B cell (primary cell): ENCODE measurements around the gene COQ7. TPM values are rescaled to one million over a fixed set of nuclear protein-coding genes. Genes with fewer than 3 reads are reported as not detected.

Experiments
- ATAC-seq: fragments of 200-7000 bp; cut with Tn5 transposase; one replicate; pipeline ENCODE4 v1.10.0; 2021; ENCODE audit warnings: low read depth, mild to moderate bottlenecking, moderate number of reproducible peaks, moderate library complexity
- CTCF ChIA-PET: fragments of 350-600 bp; sonication (Branson Sonifier 250); formaldehyde crosslinking; loops from one replicate; lab custom pipeline; 2021; ENCODE audit warnings: antibody characterized with exemption, inconsistent platforms; lab: Charles Lee
- POLR2A ChIA-PET: fragments of 350-600 bp; sonication (Branson Sonifier 250); formaldehyde crosslinking; loops from one replicate; lab custom pipeline; 2021; ENCODE audit warnings: antibody characterized with exemption; lab: Charles Lee
- DNase-seq: peaks from one replicate; pipeline ENCODE4 v3.0.0; 2013
- H2AFZ ChIP-seq: 2 replicates; pipeline ENCODE4 v1.6.1; 2012; ENCODE audit warnings: mild to moderate bottlenecking, low read depth, low read length; ENCODE audit not compliant: insufficient read depth, poor library complexity, severe bottlenecking
- H3K27ac ChIP-seq, 2 donors: 1 replicate in 1 of 2; 2 replicates in 1 of 2; pipeline ENCODE4 v1.5.1; 2012 to 2013; ENCODE audit warnings: low read length in 2 of 2, mild to moderate bottlenecking in 2 of 2, moderate library complexity in 1 of 2
- H3K27me3 ChIP-seq, 4 experiments: fragments of 200-600 bp in 1 of 4; sonication (generic) in 1 of 4; replicated peaks in 1 of 4; 1 replicate in 2 of 4; 2 replicates in 2 of 4; pipeline versions ENCODE4 v1.6.1 to v1.7.0; 2013 to 2016; ENCODE audit warnings: low read length in 3 of 4, mild to moderate bottlenecking in 2 of 4, mixed read lengths in 1 of 4, moderate library complexity in 1 of 4; ENCODE audit not compliant: insufficient read depth in 4 of 4, control insufficient read depth in 3 of 4; ENCODE audit errors: control extremely low read depth in 1 of 4
- H3K36me3 ChIP-seq, 2 experiments: replicated peaks in 1 of 2; 1 replicate in 1 of 2; 2 replicates in 1 of 2; pipeline versions ENCODE4 v1.6.1 to v1.7.1; 2013; ENCODE audit warnings: low read length in 1 of 2; ENCODE audit not compliant: insufficient read depth in 2 of 2, control insufficient read depth in 1 of 2; ENCODE audit errors: control extremely low read depth in 1 of 2, extremely low read depth in 1 of 2
- H3K4me1 ChIP-seq, 2 donors: fragments of 200-600 bp in 1 of 2; sonication (generic) in 1 of 2; 1 replicate in 1 of 2; 2 replicates in 1 of 2; pipeline versions ENCODE4 v1.5.1 to v1.6.1; 2013 to 2017; ENCODE audit warnings: low read length in 2 of 2; ENCODE audit not compliant: control insufficient read depth in 2 of 2, insufficient read depth in 2 of 2
- H3K4me2 ChIP-seq: replicated peaks from 2 replicates; pipeline ENCODE3; 2012; ENCODE audit warnings: mild to moderate bottlenecking, low read depth, low read length; ENCODE audit not compliant: poor library complexity, severe bottlenecking
- H3K4me3 ChIP-seq, 5 experiments: fragments of 200-600 bp in 1 of 5; sonication (generic) in 1 of 5; 1 replicate in 3 of 5; 2 replicates in 2 of 5; pipeline versions ENCODE4 v1.5.1 to v1.7.0; 2011 to 2016; ENCODE audit warnings: low read length in 4 of 5, mild to moderate bottlenecking in 4 of 5, low read depth in 2 of 5, control low read depth in 1 of 5, moderate library complexity in 1 of 5; ENCODE audit not compliant: insufficient read depth in 1 of 5; ENCODE audit errors: control extremely low read depth in 1 of 5, extremely low read depth in 1 of 5
- H3K79me2 ChIP-seq: fragments of 200-600 bp; sonication (generic); one replicate; pipeline ENCODE4 v1.6.0; 2016; ENCODE audit warnings: low read length; ENCODE audit not compliant: control insufficient read depth, insufficient read depth
- H3K9ac ChIP-seq: fragments of 200-600 bp; sonication (generic); 2 replicates; pipeline ENCODE4 v1.6.1; 2017; ENCODE audit warnings: mild to moderate bottlenecking, low read length, moderate library complexity
- H3K9me3 ChIP-seq, 3 donors: one replicate each; pipeline versions ENCODE4 v1.6.1 to v1.7.1; 2013; ENCODE audit warnings: low read length in 2 of 3; ENCODE audit not compliant: control insufficient read depth in 2 of 3, insufficient read depth in 1 of 3; ENCODE audit errors: control extremely low read depth in 1 of 3
- H4K20me1 ChIP-seq: 2 replicates; pipeline ENCODE4 v1.6.0; 2012; ENCODE audit warnings: mild to moderate bottlenecking, low read length; ENCODE audit not compliant: insufficient read depth, control insufficient read depth, poor library complexity, severe bottlenecking
- H3K27ac Mint-ChIP-seq: one replicate; pipeline ENCODE4 v1.8.0; 2021; ENCODE audit warnings: mixed read lengths
- H3K27me3 Mint-ChIP-seq: one replicate; pipeline ENCODE4 v1.8.0; 2021; ENCODE audit warnings: mixed read lengths
- H3K4me1 Mint-ChIP-seq: one replicate; pipeline ENCODE4 v1.8.0; 2021; ENCODE audit warnings: mixed read lengths
- H3K4me3 Mint-ChIP-seq: one replicate; pipeline ENCODE4 v1.8.0; 2021; ENCODE audit warnings: mixed read lengths
- H3K9me3 Mint-ChIP-seq: one replicate; pipeline ENCODE4 v1.8.0; 2022; ENCODE audit warnings: mixed read lengths; ENCODE audit not compliant: insufficient read depth
- CTCF ChIP-seq: fragments of 200-600 bp; IDR thresholded peaks from one replicate; pipeline ENCODE4 v1.8.0; 2022; ENCODE audit warnings: antibody characterized with exemption, mild to moderate bottlenecking
- EZH2 ChIP-seq: IDR thresholded peaks from 2 replicates; pipeline ENCODE4 v1.6.1; 2012; ENCODE audit warnings: borderline replicate concordance, low read depth, mild to moderate bottlenecking, moderate library complexity, low read length; ENCODE audit not compliant: insufficient read depth, poor library complexity, severe bottlenecking
- WGBS: methylation state at CpG from one replicate; pipeline ENCODE4 v1.1.5; 2013; ENCODE audit warnings: missing lambda C conversion rate; ENCODE audit not compliant: insufficient coverage; 5-methylcytosine and 5-hydroxymethylcytosine counted together
- intact Hi-C: fragments of 100-400 bp; cut with micrococcal nuclease; formaldehyde crosslinking; loops from one replicate; pipeline ENCODE4 v1.10.0; 2022
- polyA plus RNA-seq: library from polyadenylated mRNA; depleted of rRNA; stranded (reverse); fragments of >200 nt; gene quantifications from 2 replicates; pipeline ENCODE4 v1.2.3, GENCODE V29; 2012
- total RNA-seq, 2 donors: library from RNA; stranded (reverse); fragments of 120-200 nt in 1 of 2; gene quantifications; 1 replicate in 1 of 2; 2 replicates in 1 of 2; pipeline versions ENCODE4 v1.2.3 to v1.2.4, GENCODE V29; 2013 to 2022

COQ7 gene
- total and polyA plus RNA-seq, 2 donors (not counting 1 experiment from before 2014, with no cell fraction given), result 8.1 to 19.4 TPM

- ATAC-seq, result no peak
These were observed 22.6 kb upstream of the COQ7 start for GRCh38 chr16:19044769-19045168.

GRCh38 chr16:19046062-19046461 lies 21.4 kb upstream of the COQ7 start:
- DNase-seq (no peak), ATAC-seq (no peak)
- H3K79me2 ChIP-seq, result no peaks in the 10 kb centered on the region
- H3K27ac ChIP-seq, result no peak overlapping the region
- H2AFZ ChIP-seq, result no peak overlapping the region
- Mint-ChIP-seq H3K4me3 (no peak overlapping the region), H3K9me3 (no peaks in the 10 kb centered on the region), H3K4me1 (no peaks in the 10 kb centered on the region), H3K27ac (no peak overlapping the region), H3K27me3 (peaks cover 6% of the 10 kb centered on the region)
- no peaks in the 10 kb centered on the region for H3K9me3 ChIP-seq
- no peaks in the 10 kb centered on the region for H3K36me3 ChIP-seq
- ChIA-PET POLR2A (no interaction called here), CTCF (no interaction called here)
- no peaks in the 10 kb centered on the region for H4K20me1 ChIP-seq
- WGBS, result 95% methylated on average over 2 of the region's 2 CpGs
- TF ChIP-seq CTCF (no peak), EZH2 (no peak)
- no peak overlapping the region for H3K9ac ChIP-seq
- H3K4me3 ChIP-seq, result no peak overlapping the region
- no peaks in the 10 kb centered on the region for H3K27me3 ChIP-seq
- intact Hi-C loops, result no loop called here
- no peak overlapping the region for H3K4me2 ChIP-seq
- no peaks in the 10 kb centered on the region for H3K4me1 ChIP-seq

More at GRCh38 chr16:19044769-19045168, 22.6 kb upstream of the COQ7 start:
- DNase-seq, result no peak
- TF ChIP-seq EZH2 (no peak), CTCF (no peak)
- H3K27ac ChIP-seq, result no peak overlapping the region
- Mint-ChIP-seq H3K4me3 (no peak overlapping the region), H3K27me3 (peaks cover 6% of the 10 kb centered on the region), H3K9me3 (no peaks in the 10 kb centered on the region), H3K4me1 (no peaks in the 10 kb centered on the region), H3K27ac (no peak overlapping the region)
- H3K9me3 ChIP-seq, result no peaks in the 10 kb centered on the region
- WGBS, result 95% methylated on average over 11 of the region's 11 CpGs
- H4K20me1 ChIP-seq, result no peaks in the 10 kb centered on the region
- no peak overlapping the region for H3K9ac ChIP-seq
- no peaks in the 10 kb centered on the region for H3K36me3 ChIP-seq
- no peaks in the 10 kb centered on the region for H3K27me3 ChIP-seq
- intact Hi-C loops, result no loop called here
- no peaks in the 10 kb centered on the region for H3K79me2 ChIP-seq
- POLR2A ChIA-PET, result no interaction called here
- no peak overlapping the region for H3K4me2 ChIP-seq
- no peaks in the 10 kb centered on the region for H3K4me1 ChIP-seq
- no peak overlapping the region for H3K4me3 ChIP-seq
- H2AFZ ChIP-seq, result no peak overlapping the region
- CTCF ChIA-PET, result no interaction called here
